ENCODE measurements around the gene EBF3.

- TF ChIP-seq CTCF (IDR thresholded peaks at IDR 0.05), result no peak
- TF ChIP-seq REST (IDR thresholded peaks at IDR 0.05; ENCODE audit: insufficient read depth in 1 of 2, low read depth in 2 of 2, low read length in 1 of 2), result no peak
- TF ChIP-seq POLR2AphosphoS5 (IDR thresholded peaks at IDR 0.05; ENCODE audit: low read depth, low read length), result no peak
- no peak for TF ChIP-seq SIN3A (IDR thresholded peaks at IDR 0.05; ENCODE audit: borderline replicate concordance, insufficient read depth, low read depth, low read length)
- TF ChIP-seq TCF7L2 (IDR thresholded peaks at IDR 0.05; ENCODE audit: low read depth, low read length), result no peak
Observed at GRCh38 chr10:129884398-129885078, 79.5 kb downstream of the EBF3 start.
